Ramos (cell line): ENCODE data around the gene CREB5.

Source experiments
- in situ Hi-C: fragments of 300-500 bp; cut with MboI; formaldehyde crosslinking; loops from one replicate; pipeline ENCODE4 v1.14.3; 2022; ENCODE audit warnings: low sequenced_read_pairs; ENCODE audit not compliant: unreplicated experiment

The CREB5 gene

GRCh38 chr7:28570970-28571288 is 158.6 kb downstream of the CREB5 start:
- in situ Hi-C loops, result no loop called here

DNA sequence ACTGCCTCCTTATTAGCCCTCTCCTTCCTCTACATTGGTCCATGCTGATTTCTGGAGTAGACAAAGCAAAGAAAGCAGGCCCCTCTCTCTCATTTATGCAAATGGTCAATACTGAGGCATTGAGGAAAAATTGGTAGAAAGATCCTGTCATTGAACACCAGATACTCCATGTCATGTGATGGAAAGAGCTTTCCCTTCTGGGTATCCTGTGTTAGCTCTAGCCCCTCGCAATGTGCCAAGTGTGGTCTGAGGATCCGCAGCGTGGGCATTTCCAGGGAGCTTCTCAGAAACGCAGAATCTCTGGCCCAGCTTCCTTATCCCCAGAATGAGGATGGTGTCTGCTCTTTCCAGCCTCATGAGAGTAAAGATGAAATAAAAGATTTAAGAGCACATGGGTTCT is 159.1 kb downstream of the CREB5 start:
- in situ Hi-C loops, result no loop called here

GRCh38 chr7:28572321-28573058 is 160.2 kb downstream of the CREB5 start:
- in situ Hi-C loops, result no loop called here

DNA sequence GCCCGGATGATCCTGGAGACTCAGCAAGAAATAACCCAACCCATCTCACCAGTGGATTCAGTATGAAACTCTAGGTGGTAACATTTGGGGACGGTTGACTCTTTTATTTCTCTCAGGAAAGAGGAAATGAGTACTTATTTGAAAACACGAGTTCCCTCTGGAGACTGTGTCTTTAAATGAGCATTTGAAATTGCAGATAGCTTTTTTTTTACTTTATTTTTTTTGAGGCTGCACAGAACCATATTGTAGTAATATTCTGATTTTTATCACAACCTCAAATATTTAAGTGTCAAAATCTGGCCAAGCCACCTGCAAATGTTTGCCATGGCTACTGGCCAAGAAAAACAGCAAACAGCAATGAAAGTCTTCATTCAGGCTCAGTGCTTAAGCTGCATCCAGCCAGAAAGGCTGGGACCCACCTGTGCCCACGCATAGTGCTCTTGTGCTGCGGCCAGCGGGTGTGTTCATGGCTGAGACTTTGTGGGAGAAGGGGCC is 160.8 kb downstream of the CREB5 start:
- in situ Hi-C loops, result no loop called here

DNA sequence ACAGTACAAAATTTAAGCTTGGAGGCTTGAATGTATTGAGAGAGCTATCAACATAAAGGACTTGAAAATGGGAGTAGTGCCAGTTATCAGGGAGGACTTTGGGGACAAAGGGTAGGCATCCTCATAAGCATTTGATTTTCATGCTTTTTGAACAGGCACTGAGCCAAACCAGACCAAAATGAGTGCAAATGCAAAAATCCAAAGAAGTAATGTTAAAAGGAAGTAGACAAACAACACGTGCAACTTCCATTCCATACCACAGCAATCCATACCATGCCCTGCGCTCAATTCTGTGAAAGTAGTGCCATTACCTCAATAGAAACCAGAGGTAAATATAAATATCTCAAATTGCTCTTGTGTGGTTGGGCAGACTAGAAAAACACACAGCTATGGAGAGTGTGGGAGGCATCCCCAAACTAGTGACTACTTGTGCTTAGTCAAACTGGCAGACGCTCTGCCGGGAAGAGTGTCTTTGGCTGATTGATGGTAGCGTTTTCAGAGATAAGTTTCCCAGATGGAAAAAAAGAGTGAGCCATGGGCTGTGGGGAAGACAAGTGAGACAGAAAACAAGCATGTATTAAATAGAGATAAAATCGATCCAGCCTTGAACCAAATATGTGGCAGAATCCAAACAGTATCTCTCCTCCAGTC is 161.5 kb downstream of the CREB5 start:
- in situ Hi-C loops, result no loop called here

DNA sequence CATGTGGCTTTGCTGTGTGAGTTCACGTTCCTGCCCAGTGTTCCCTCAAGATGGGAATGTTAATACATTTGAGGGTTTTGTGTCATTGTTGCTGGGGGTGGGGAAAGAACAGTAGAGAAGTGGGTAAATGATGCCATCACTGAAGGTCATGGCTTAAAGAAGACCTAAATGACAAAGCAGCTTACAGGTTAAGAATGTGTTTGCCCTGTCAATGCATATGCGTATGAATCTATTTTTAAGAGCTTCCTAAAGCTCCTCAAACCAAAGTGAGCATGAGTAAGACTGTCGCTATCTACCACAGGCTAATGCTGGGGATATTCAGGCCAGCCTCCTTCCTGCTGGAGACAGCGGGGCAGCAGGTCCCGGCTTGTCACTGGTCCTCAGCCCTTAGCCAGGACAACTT is 162.9 kb downstream of the CREB5 start:
- in situ Hi-C loops, result no loop called here

- in situ Hi-C loops, result no loop called here
Observed at GRCh38 chr7:28576656-28577055, 164.3 kb downstream of the CREB5 start.

GRCh38 chr7:28579571-28579970 is 167.3 kb downstream of the CREB5 start:
- in situ Hi-C loops, result no loop called here

DNA sequence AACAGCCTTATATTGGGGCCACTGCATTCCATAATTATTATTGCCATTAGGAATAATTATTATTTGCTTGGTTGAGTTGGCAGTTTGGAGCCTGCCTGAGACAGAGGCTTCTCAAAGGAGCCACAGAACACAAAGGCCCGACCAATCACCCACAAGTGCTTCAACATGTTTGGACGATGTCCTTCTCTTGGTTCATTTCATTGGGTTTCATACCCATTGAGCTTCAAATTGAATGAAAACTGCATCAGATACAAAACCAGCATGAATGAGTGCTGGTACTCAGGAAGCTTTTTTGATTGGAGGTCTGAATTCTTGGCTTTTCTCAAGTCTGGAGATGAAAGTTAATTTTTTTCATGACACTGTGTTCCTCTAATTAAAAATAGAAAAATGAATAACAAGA is 168.3 kb downstream of the CREB5 start:
- in situ Hi-C loops, result no loop called here

DNA sequence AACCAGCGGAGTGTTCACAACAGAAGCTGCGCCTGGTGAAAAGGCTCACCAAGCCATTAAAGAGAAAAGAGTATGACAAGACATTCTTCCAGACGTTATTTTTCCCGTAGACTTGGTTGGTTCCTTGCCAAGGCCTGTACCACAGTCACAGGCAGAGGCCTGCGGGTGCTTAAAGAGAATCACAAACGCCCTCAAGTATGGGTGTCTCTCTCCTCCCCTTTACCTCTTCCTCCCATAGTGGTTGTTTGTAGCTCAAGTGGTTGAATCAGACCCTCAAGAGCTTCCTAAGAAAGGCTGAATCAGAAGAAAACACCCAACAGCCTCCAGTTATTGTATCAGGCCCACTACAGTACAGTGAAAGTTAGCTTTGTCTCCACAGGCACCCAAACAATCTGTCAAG is 169.0 kb downstream of the CREB5 start:
- in situ Hi-C loops, result no loop called here

GRCh38 chr7:28582226-28582625 is 169.9 kb downstream of the CREB5 start:
- in situ Hi-C loops, result no loop called here

GRCh38 chr7:28584235-28584634 is 171.9 kb downstream of the CREB5 start:
- in situ Hi-C loops, result no loop called here

GRCh38 chr7:28586736-28587135 is 174.4 kb downstream of the CREB5 start:
- in situ Hi-C loops, result no loop called here

GRCh38 chr7:28587211-28587610 is 174.9 kb downstream of the CREB5 start:
- in situ Hi-C loops, result no loop called here

DNA sequence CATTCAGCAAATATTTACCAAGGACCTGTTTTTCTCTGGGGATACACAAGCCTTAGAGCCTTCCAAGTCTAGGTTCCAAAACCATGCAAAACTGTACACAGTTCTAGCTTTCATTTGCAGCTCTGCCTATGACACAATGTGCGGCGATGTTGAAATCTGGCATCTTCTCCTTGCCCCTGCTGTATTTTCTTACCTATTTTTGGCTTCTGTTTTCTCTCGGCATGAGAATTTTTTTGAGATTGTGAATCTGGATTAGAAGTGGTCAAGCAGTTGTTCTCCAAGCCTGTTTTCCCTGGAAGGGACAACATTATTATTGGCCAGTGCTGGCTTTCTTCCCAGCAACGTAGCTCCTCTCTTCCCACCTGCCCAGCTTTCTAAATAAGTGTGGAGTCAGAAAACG is 176.3 kb downstream of the CREB5 start:
- in situ Hi-C loops, result no loop called here

DNA sequence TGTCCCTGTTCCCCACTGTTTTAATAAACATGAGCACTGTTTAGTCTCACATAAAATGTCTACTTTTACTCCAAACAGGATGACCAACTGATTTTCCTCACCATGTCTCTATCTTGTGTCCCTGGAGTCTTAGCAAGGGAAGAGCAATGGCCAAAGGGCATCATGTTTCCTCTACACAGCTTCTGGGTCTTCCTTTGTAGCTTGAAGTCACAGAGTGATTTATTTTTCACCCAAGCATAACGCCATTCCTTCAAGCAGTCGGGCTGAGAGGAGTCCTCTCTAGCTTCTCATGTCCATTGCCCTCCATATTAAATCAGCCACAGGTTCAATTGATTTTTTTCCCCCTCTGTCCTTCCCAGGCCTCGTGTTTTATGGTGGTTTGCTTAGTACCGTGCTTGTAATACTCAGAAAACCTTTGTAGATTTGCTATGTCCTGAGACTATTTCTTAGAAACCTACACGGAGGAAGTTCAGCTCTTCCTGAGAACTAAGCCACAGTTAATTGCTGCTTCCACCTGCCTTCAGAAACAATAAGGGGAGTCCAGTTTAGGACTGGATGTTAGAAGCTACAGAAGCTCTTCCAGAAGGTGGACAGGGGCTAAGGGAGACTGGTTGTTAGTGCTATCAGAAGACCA is 178.8 kb downstream of the CREB5 start:
- in situ Hi-C loops, result no loop called here

GRCh38 chr7:28591725-28592349 is 179.5 kb downstream of the CREB5 start:
- in situ Hi-C loops, result no loop called here

- in situ Hi-C loops, result no loop called here
Observed at GRCh38 chr7:28592861-28593260, 180.5 kb downstream of the CREB5 start.

DNA sequence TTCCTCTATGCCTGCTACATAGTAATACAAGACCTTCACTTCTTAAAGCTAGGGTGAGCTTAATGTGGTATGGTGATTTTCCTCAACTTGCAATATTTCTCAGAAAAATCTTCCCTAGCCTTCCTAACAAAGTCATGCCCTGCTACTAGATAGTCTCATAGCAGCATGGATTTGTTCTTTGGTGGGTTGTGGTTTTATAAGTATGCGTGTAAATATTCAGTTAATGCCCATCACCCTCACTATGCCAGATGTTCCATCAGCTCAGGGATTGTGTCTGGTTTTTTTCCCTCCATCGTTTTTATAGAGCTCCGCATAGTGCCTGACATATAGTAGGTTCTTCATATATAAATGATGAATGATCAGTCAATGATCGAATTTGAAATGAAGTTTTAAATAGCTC is 182.8 kb downstream of the CREB5 start:
- in situ Hi-C loops, result no loop called here

GRCh38 chr7:28595801-28596200 is 183.5 kb downstream of the CREB5 start:
- in situ Hi-C loops, result no loop called here

- in situ Hi-C loops, result no loop called here
Observed at GRCh38 chr7:28596245-28596935, 184.1 kb downstream of the CREB5 start.
